Fibroblast of lung (primary cell): Measurements from ENCODE around the gene GPR37L1.

Experiments
- CTCF ChIP-seq, 2 donors: IDR thresholded peaks in 1 of 2; conservative IDR thresholded peaks in 1 of 2; 1 replicate in 1 of 2; 2 replicates in 1 of 2; pipeline ENCODE4 v1.5.1; 2011 to 2012; ENCODE audit warnings: low read length in 2 of 2, control low read depth in 1 of 2, inconsistent platforms in 1 of 2, low read depth in 1 of 2, mild to moderate bottlenecking in 1 of 2
- EZH2 ChIP-seq: IDR thresholded peaks from 2 replicates; pipeline ENCODE4 v1.5.1; 2012; ENCODE audit warnings: low read length, control low read depth, mild to moderate bottlenecking; ENCODE audit errors: missing control alignments

GRCh38 chr1:202106340-202107254, 16.1 kb upstream of the GPR37L1 start:
- TF ChIP-seq CTCF (conservative IDR thresholded peaks at IDR 0.05 in 1 of 2, IDR thresholded peaks at IDR 0.05 in 1 of 2; ENCODE audit: low read depth in 1 of 2, low read length in 2 of 2) (no peak), EZH2 (no peak)
